K562 (cell line): ENCODE measurements around the gene CISTR. TPM values are rescaled to one million over a fixed set of nuclear protein-coding genes. Genes with fewer than 3 reads are reported as not detected.

Experiments used
- ATAC-seq: fragments of 200-7000 bp; cut with Tn5 transposase; 3 replicates; pipeline ENCODE4 v1.9.1; 2020; ENCODE audit warnings: moderate library complexity
- BruUV-seq: library from RNA; stranded (reverse); fragments of 400-500 nt; replicated peaks from 2 replicates; lab custom pipeline; 2021; lab: Mats Ljungman, UMichigan
- CTCF ChIA-PET: fragments of 300-600 bp; formaldehyde crosslinking; extraction: SDS; loops from one replicate; lab custom pipeline; 2021; ENCODE audit warnings: low intra/inter-chr PET ratio; lab: Yijun Ruan, JAX
- POLR2A ChIA-PET: fragments of 300-600, 350-650 bp; sonication (Branson Sonifier 250); formaldehyde crosslinking; extraction: SDS; loops from one replicate; lab custom pipeline; 2021; ENCODE audit warnings: antibody characterized with exemption, inconsistent platforms; lab: Yijun Ruan, JAX
- DNase-seq, 4 experiments: peaks; one replicate each; pipeline versions ENCODE4 v3.0.0 to v3.0.0-alpha.2; 2011 to 2018; ENCODE audit warnings: low spot score in 3 of 4, mixed read lengths in 3 of 4; ENCODE audit errors: extremely low read depth in 1 of 4
- FAIRE-seq: peaks from 2 replicates; lab custom pipeline; 2011; peaks lifted over from hg19 to GRCh38; lab: Jason Lieb, UNC
- H2AFZ ChIP-seq: 2 replicates; pipeline ENCODE4 v1.6.0; 2011; ENCODE audit warnings: low read depth, low read length, control low read depth, inconsistent platforms
- H3K27ac ChIP-seq: fragments of 200-600 bp; 3 replicates; pipeline ENCODE4 v1.8.0; 2011; ENCODE audit warnings: low read depth, mild to moderate bottlenecking, control low read depth, inconsistent platforms, low read length, moderate library complexity, mixed read lengths; ENCODE audit errors: extremely low read depth
- H3K27me3 ChIP-seq, 2 experiments: fragments of 300-600 bp in 1 of 2; 2 replicates in 1 of 2; 3 replicates in 1 of 2; pipeline versions ENCODE4 v1.6.0 to v1.8.0; 2011; ENCODE audit warnings: inconsistent platforms in 2 of 2, low read length in 2 of 2, mild to moderate bottlenecking in 1 of 2, mixed read lengths in 1 of 2, moderate library complexity in 1 of 2; ENCODE audit not compliant: control insufficient read depth in 2 of 2, insufficient read depth in 2 of 2
- H3K36me3 ChIP-seq: fragments of 300-600 bp; 3 replicates; pipeline ENCODE4 v1.8.0; 2011; ENCODE audit warnings: mild to moderate bottlenecking, low read length, inconsistent platforms; ENCODE audit not compliant: control insufficient read depth, insufficient read depth
- H3K4me1 ChIP-seq, 2 experiments: fragments of 200-600 bp in 1 of 2; replicated peaks in 1 of 2; 2 replicates in 1 of 2; 3 replicates in 1 of 2; pipeline versions ENCODE4 v1.5.1 to v1.8.0; 2011; ENCODE audit warnings: inconsistent platforms in 2 of 2, low read length in 2 of 2, mild to moderate bottlenecking in 1 of 2, mixed read lengths in 1 of 2, moderate library complexity in 1 of 2; ENCODE audit not compliant: control insufficient read depth in 2 of 2, insufficient read depth in 2 of 2
- H3K4me2 ChIP-seq: 2 replicates; pipeline ENCODE4 v1.6.1; 2011; ENCODE audit warnings: low read length, control low read depth, inconsistent platforms, mixed read lengths; ENCODE audit not compliant: insufficient read depth
- H3K4me3 ChIP-seq: fragments of 200-600 bp; sonication (generic), shearing (Covaris generic); 2 replicates; pipeline ENCODE4 v1.5.1; 2016; ENCODE audit warnings: control low read depth, inconsistent platforms
- H3K79me2 ChIP-seq: fragments of 200-600 bp; 3 replicates; pipeline ENCODE4 v1.8.0; 2011; ENCODE audit warnings: low read length, inconsistent platforms; ENCODE audit not compliant: control insufficient read depth, insufficient read depth
- H3K9ac ChIP-seq, 2 experiments: 2 replicates each; pipeline versions ENCODE4 v1.6.0 to v1.6.1; 2011; ENCODE audit warnings: low read depth in 2 of 2, low read length in 2 of 2, control low read depth in 1 of 2, inconsistent platforms in 1 of 2, mild to moderate bottlenecking in 1 of 2, mixed read lengths in 1 of 2; ENCODE audit not compliant: insufficient read depth in 1 of 2
- H3K9me1 ChIP-seq: one replicate; pipeline ENCODE4 v1.6.0; 2011; ENCODE audit warnings: inconsistent platforms, mild to moderate bottlenecking, low read length, moderate library complexity; ENCODE audit not compliant: control insufficient read depth, insufficient read depth
- H3K9me3 ChIP-seq: replicated peaks from 2 replicates; pipeline ENCODE4 v1.5.1; 2011; ENCODE audit warnings: low read depth, low read length, inconsistent platforms; ENCODE audit not compliant: control insufficient read depth, insufficient read depth
- H4K20me1 ChIP-seq: replicated peaks from 2 replicates; pipeline ENCODE4 v1.6.1; 2011; ENCODE audit warnings: low read length, inconsistent platforms, mixed read lengths; ENCODE audit not compliant: control insufficient read depth, insufficient read depth
- CHD1 ChIP-seq: fragments of 200-600 bp; sonication (generic); IDR thresholded peaks from one replicate; pipeline ENCODE4 v1.6.1; 2012; ENCODE audit warnings: mild to moderate bottlenecking, moderate library complexity, low read length, inconsistent platforms
- NFE2 ChIP-seq: IDR thresholded peaks from 2 replicates; pipeline ENCODE4 v1.6.1; 2014; ENCODE audit warnings: antibody characterized with exemption, low read depth
- RB1 ChIP-seq: fragments of 450-650 bp; IDR thresholded peaks from 2 replicates; pipeline ENCODE4 v1.6.1; 2017; ENCODE audit warnings: low read depth, mild to moderate bottlenecking
- SFPQ ChIP-seq: fragments of 200-400 bp; formaldehyde crosslinking; IDR thresholded peaks from 2 replicates; pipeline ENCODE4 v1.6.1; 2017; ENCODE audit warnings: mild to moderate bottlenecking, low read depth, low read length, moderate library complexity
- TSC22D4 ChIP-seq: fragments of 450-650 bp; IDR thresholded peaks from 2 replicates; pipeline ENCODE4 v1.6.1; 2016; ENCODE audit warnings: missing genetic modification characterization, missing biosample characterization, control low read depth
- ZBTB7A ChIP-seq: IDR thresholded peaks from 2 replicates; pipeline ENCODE4 v1.6.1; 2011; ENCODE audit warnings: low read depth, mild to moderate bottlenecking, low read length, moderate library complexity, borderline replicate concordance; ENCODE audit not compliant: control insufficient read depth
- ZNF143 ChIP-seq: sonication (generic); formaldehyde crosslinking; IDR thresholded peaks from 2 replicates; pipeline ENCODE4 v1.9.0; 2022; ENCODE audit warnings: mild to moderate bottlenecking, missing genetic modification reagents
- WGBS: fragments of 100-300 bp; shearing (Covaris generic); methylation state at CpG from one replicate; pipeline ENCODE4 v1.1.6; 2016; ENCODE audit warnings: low coverage, mixed read lengths; ENCODE audit not compliant: insufficient coverage; ENCODE audit errors: missing lambda C conversion rate; 5-methylcytosine and 5-hydroxymethylcytosine counted together
- in situ Hi-C: fragments of 300-500 bp; cut with MboI; formaldehyde crosslinking; loops from 4 replicates; pipeline ENCODE4 v1.15.0; 2018; ENCODE audit warnings: inconsistent platforms, mixed read lengths
- intact Hi-C: fragments of 100-400 bp; cut with micrococcal nuclease; formaldehyde crosslinking; loops from 2 replicates; pipeline ENCODE4 v1.14.2; 2022
- polyA plus RNA-seq, 8 experiments: library from polyadenylated mRNA; depleted of rRNA in 4 of 8; stranded (reverse) in 5 of 8; unstranded in 3 of 8; fragments of >200 nt; fragmentation: Nextera tagmentation in 2 of 8; fragmentation: Illumina TruSeq in 1 of 8; extraction: Ambion mirVana in 2 of 8; extraction: Trizol in 1 of 8; gene quantifications; 2 replicates each; pipeline versions ENCODE4 v1.2.1 to v1.2.3, GENCODE V29; 2011 to 2014; ENCODE audit warnings: inconsistent platforms in 1 of 8, missing spikeins in 1 of 8
- total RNA-seq, 7 experiments: library from RNA; depleted of rRNA in 6 of 7; stranded (reverse); fragments of >200 nt in 6 of 7; fragmentation: Illumina TruSeq in 2 of 7; extraction: Trizol in 2 of 7; gene quantifications; 2 replicates each; pipeline versions ENCODE4 v1.2.1 to v1.2.3, GENCODE V29; 2011 to 2021; ENCODE audit warnings: low replicate concordance in 1 of 7

The CISTR gene
- total and polyA plus RNA-seq, 9 of the 15 experiments (the other 6 are each of a cell fraction or from before 2014, with no cell fraction given) = not detected

GRCh38 chr12:53726946-53727309 lies 24.9 kb downstream of the CISTR start:
- no peaks in the 10 kb centered on the region for H3K27me3 ChIP-seq
- no peaks in the 10 kb centered on the region for H3K9me3 ChIP-seq
- peak overlapping the region; percentile 43; the same call in 1 of the 3 replicates for H3K27ac ChIP-seq
- H2AFZ ChIP-seq = peak overlapping the region; percentile 87
- POLR2A ChIA-PET = interaction anchor here (0.6 to 1.5 kb wide), 3 partner anchors 10 to 439 kb away, joined by 3 to 9 read pairs (median 3); no protein-coding TSS in a partner anchor
- TF ChIP-seq CHD1 = no peak
- TF ChIP-seq ZBTB7A = 0 out of 2 replicates have a peak, but pooled peaks have one; percentile 19
- TF ChIP-seq RB1 = no peak
- TF ChIP-seq TSC22D4 = no peak
- no peak for TF ChIP-seq NFE2
- TF ChIP-seq SFPQ = no peak
- TF ChIP-seq ZNF143 (CRISPR knock-in tag) = no peak
- WGBS = 2% methylated on average over 14 of the region's 15 CpGs
- TSS peak; percentile 74 for BruUV-seq
- no peak for FAIRE-seq
- H3K9ac ChIP-seq = peak overlapping the region; percentile 60 to 85; a peak in 3 of 4 replicates
- H3K4me1 ChIP-seq = peaks cover 0 to 14% of the 10 kb centered on the region in 2 experiments; a peak in 3 of 5 replicates
- H3K36me3 ChIP-seq = no peaks in the 10 kb centered on the region
- in situ Hi-C loops = no loop called here
- H3K79me2 ChIP-seq = no peaks in the 10 kb centered on the region
- peak in 2 of 4 experiments; percentile 62 to 63 for DNase-seq
- CTCF ChIA-PET = interaction anchor here (0.9 kb wide), 1 partner anchor 17 kb away, joined by 5 read pairs; no protein-coding TSS in a partner anchor
- H3K4me2 ChIP-seq = peak overlapping the region; percentile 97
- H4K20me1 ChIP-seq = no peaks in the 10 kb centered on the region
- H3K4me3 ChIP-seq = peak overlapping the region; percentile 51
- intact Hi-C loops = no loop called here
- H3K9me1 ChIP-seq = no peaks in the 10 kb centered on the region
- ATAC-seq = no peak
